ENCODE results near the gene RPTOR.

- TF ChIP-seq TOX (CRISPR knock-in tag; IDR thresholded peaks at IDR 0.05; ENCODE audit: borderline replicate concordance) = no peak
- no peak for TF ChIP-seq CSDC2 (CRISPR knock-in tag; IDR thresholded peaks at IDR 0.05)
- no peak for TF ChIP-seq RARB (CRISPR knock-in tag; IDR thresholded peaks at IDR 0.05)
- no peak for TF ChIP-seq ZFP3 (CRISPR knock-in tag; IDR thresholded peaks at IDR 0.05)
- no peak for TF ChIP-seq PPARA (CRISPR knock-in tag; IDR thresholded peaks at IDR 0.05; ENCODE audit: borderline replicate concordance)
- TF ChIP-seq PATZ1 (CRISPR knock-in tag; IDR thresholded peaks at IDR 0.05; ENCODE audit: borderline replicate concordance) = no peak
- TF ChIP-seq POU6F1 (CRISPR knock-in tag; IDR thresholded peaks at IDR 0.05; ENCODE audit: borderline replicate concordance, low read depth) = no peak
- no peak for TF ChIP-seq SNAI2 (CRISPR knock-in tag; IDR thresholded peaks at IDR 0.05)
- TF ChIP-seq CSRNP3 (CRISPR knock-in tag; IDR thresholded peaks at IDR 0.05) = no peak
These were observed 292.4 kb downstream of the RPTOR start for GRCh38 chr17:80836971-80837481.

All from SK-N-SH treated with all-trans-retinoic acid at 6 μM for 48 hours (cell line).